Fibroblast of lung (primary cell): ENCODE measurements around the gene PRKCA. TPM values are rescaled to one million over a fixed set of nuclear protein-coding genes. Genes with fewer than 3 reads are reported as not detected.
"Not testable (repeated sequence)": the region's sequence is repeated elsewhere in the genome, so short reads cannot be mapped to it uniquely, and the experiment has no call there.

Source experiments
- DNase-seq, 2 donors: peaks; one replicate each; pipeline versions ENCODE4 v3.0.0 to v3.0.0-alpha.2; 2010; ENCODE audit warnings: low read depth in 2 of 2
- H2AFZ ChIP-seq: 2 replicates; pipeline ENCODE4 v1.5.1; 2012; ENCODE audit warnings: low read length, control low read depth, inconsistent platforms
- H3K27ac ChIP-seq: 2 replicates; pipeline ENCODE4 v1.5.1; 2011; ENCODE audit warnings: low read length, control low read depth; ENCODE audit not compliant: insufficient read depth
- H3K27me3 ChIP-seq: 2 replicates; pipeline ENCODE4 v1.5.1; 2011; ENCODE audit warnings: mild to moderate bottlenecking, low read length; ENCODE audit not compliant: control insufficient read depth, insufficient read depth
- H3K36me3 ChIP-seq: 2 replicates; pipeline ENCODE4 v1.5.1; 2011; ENCODE audit warnings: low read length; ENCODE audit not compliant: control insufficient read depth, insufficient read depth
- H3K4me1 ChIP-seq: 2 replicates; pipeline ENCODE4 v1.5.1; 2011; ENCODE audit warnings: low read length; ENCODE audit not compliant: control insufficient read depth, insufficient read depth; ENCODE audit errors: extremely low read depth
- H3K4me2 ChIP-seq: 2 replicates; pipeline ENCODE4 v1.5.1; 2011; ENCODE audit warnings: low read length, control low read depth; ENCODE audit not compliant: insufficient read depth; ENCODE audit errors: extremely low read depth
- H3K4me3 ChIP-seq, 4 experiments: fragments of 200-600 bp in 1 of 4; sonication (generic) in 1 of 4; replicated peaks in 1 of 4; 2 replicates each; pipeline ENCODE4 v1.5.1; 2011 to 2016; ENCODE audit warnings: low read length in 4 of 4, low read depth in 3 of 4, mild to moderate bottlenecking in 3 of 4, control low read depth in 2 of 4, inconsistent platforms in 1 of 4, mixed read lengths in 1 of 4; ENCODE audit not compliant: insufficient read depth in 1 of 4; ENCODE audit errors: control extremely low read depth in 1 of 4
- H3K79me2 ChIP-seq: 2 replicates; pipeline ENCODE4 v1.5.1; 2012; ENCODE audit warnings: mild to moderate bottlenecking, low read length, inconsistent platforms; ENCODE audit not compliant: control insufficient read depth, insufficient read depth
- H3K9ac ChIP-seq: 2 replicates; pipeline ENCODE4 v1.5.1; 2011; ENCODE audit warnings: mild to moderate bottlenecking, low read length, control low read depth; ENCODE audit not compliant: insufficient read depth
- H3K9me3 ChIP-seq: 2 replicates; pipeline ENCODE4 v1.5.1; 2012; ENCODE audit warnings: low read depth, low read length; ENCODE audit not compliant: control insufficient read depth, insufficient read depth
- H4K20me1 ChIP-seq: 2 replicates; pipeline ENCODE4 v1.5.1; 2011; ENCODE audit warnings: low read length; ENCODE audit not compliant: control insufficient read depth, insufficient read depth; ENCODE audit errors: extremely low read depth
- CTCF ChIP-seq, 2 donors: IDR thresholded peaks in 1 of 2; conservative IDR thresholded peaks in 1 of 2; 1 replicate in 1 of 2; 2 replicates in 1 of 2; pipeline ENCODE4 v1.5.1; 2011 to 2012; ENCODE audit warnings: low read length in 2 of 2, control low read depth in 1 of 2, inconsistent platforms in 1 of 2, low read depth in 1 of 2, mild to moderate bottlenecking in 1 of 2
- EZH2 ChIP-seq: IDR thresholded peaks from 2 replicates; pipeline ENCODE4 v1.5.1; 2012; ENCODE audit warnings: low read length, control low read depth, mild to moderate bottlenecking; ENCODE audit errors: missing control alignments
- polyA plus RNA-seq, 2 donors: library from polyadenylated mRNA; depleted of rRNA in 1 of 2; stranded (reverse) in 1 of 2; unstranded in 1 of 2; fragments of >200 nt; gene quantifications; 2 replicates each; pipeline ENCODE4 v1.2.1, GENCODE V29; 2011 to 2012; ENCODE audit warnings: missing spikeins in 1 of 2
- total RNA-seq: library from RNA; depleted of rRNA; stranded (reverse); fragments of >200 nt; gene quantifications from 2 replicates; pipeline ENCODE4 v1.2.1, GENCODE V29; 2014

The PRKCA gene
- total and polyA plus RNA-seq, 2 donors (not counting 1 experiment from before 2014, with no cell fraction given), result 34.0 to 74.2 TPM

GRCh38 chr17:66724581-66725341, 422.3 kb downstream of the PRKCA start:
- no peaks in the 10 kb centered on the region for H3K36me3 ChIP-seq
- H3K4me3 ChIP-seq, result no peak overlapping the region
- H3K4me1 ChIP-seq, result no peaks in the 10 kb centered on the region
- no peaks in the 10 kb centered on the region for H3K79me2 ChIP-seq
- no peak overlapping the region for H3K9ac ChIP-seq
- peak; percentile 59 to 88 for DNase-seq
- no peaks in the 10 kb centered on the region for H3K9me3 ChIP-seq
- TF ChIP-seq EZH2, result no peak
- no peak for TF ChIP-seq CTCF (conservative IDR thresholded peaks at IDR 0.05 in 1 of 2, IDR thresholded peaks at IDR 0.05 in 1 of 2; ENCODE audit: low read depth in 1 of 2, low read length in 2 of 2)
- H3K27ac ChIP-seq, result no peak overlapping the region
- no peak overlapping the region for H2AFZ ChIP-seq
- H3K4me2 ChIP-seq, result no peak overlapping the region
- H4K20me1 ChIP-seq, result no peaks in the 10 kb centered on the region
- no peaks in the 10 kb centered on the region for H3K27me3 ChIP-seq

- not testable (repeated sequence) for H3K9ac ChIP-seq, H3K27ac ChIP-seq, H3K4me1 ChIP-seq, H3K9me3 ChIP-seq, H4K20me1 ChIP-seq, H3K4me3 ChIP-seq, H3K27me3 ChIP-seq, H3K4me2 ChIP-seq, H3K36me3 ChIP-seq, H2AFZ ChIP-seq, DNase-seq, H3K79me2 ChIP-seq
Observed at GRCh38 chr17:66725438-66725837, 423.0 kb downstream of the PRKCA start.

- Histone ChIP-seq H3K36me3 (no peaks in the 10 kb centered on the region), H4K20me1 (no peaks in the 10 kb centered on the region), H2AFZ (no peak overlapping the region), H3K9me3 (no peaks in the 10 kb centered on the region), H3K4me1 (no peaks in the 10 kb centered on the region), H3K27ac (no peak overlapping the region), H3K4me3 (no peak overlapping the region), H3K4me2 (no peak overlapping the region), H3K27me3 (no peaks in the 10 kb centered on the region), H3K9ac (no peak overlapping the region), H3K79me2 (no peaks in the 10 kb centered on the region)
- no peak for TF ChIP-seq CTCF (conservative IDR thresholded peaks at IDR 0.05 in 1 of 2, IDR thresholded peaks at IDR 0.05 in 1 of 2; ENCODE audit: low read depth in 1 of 2, low read length in 2 of 2)
- no peak for TF ChIP-seq EZH2
- no peak for DNase-seq
Observed at GRCh38 chr17:66725956-66726355, 423.5 kb downstream of the PRKCA start.
